ENCODE measurements around the gene ESF1.

GRCh38 chr20:13817342-13817741 is 32.6 kb upstream of the ESF1 start:
- TF ChIP-seq, protein P1, sequence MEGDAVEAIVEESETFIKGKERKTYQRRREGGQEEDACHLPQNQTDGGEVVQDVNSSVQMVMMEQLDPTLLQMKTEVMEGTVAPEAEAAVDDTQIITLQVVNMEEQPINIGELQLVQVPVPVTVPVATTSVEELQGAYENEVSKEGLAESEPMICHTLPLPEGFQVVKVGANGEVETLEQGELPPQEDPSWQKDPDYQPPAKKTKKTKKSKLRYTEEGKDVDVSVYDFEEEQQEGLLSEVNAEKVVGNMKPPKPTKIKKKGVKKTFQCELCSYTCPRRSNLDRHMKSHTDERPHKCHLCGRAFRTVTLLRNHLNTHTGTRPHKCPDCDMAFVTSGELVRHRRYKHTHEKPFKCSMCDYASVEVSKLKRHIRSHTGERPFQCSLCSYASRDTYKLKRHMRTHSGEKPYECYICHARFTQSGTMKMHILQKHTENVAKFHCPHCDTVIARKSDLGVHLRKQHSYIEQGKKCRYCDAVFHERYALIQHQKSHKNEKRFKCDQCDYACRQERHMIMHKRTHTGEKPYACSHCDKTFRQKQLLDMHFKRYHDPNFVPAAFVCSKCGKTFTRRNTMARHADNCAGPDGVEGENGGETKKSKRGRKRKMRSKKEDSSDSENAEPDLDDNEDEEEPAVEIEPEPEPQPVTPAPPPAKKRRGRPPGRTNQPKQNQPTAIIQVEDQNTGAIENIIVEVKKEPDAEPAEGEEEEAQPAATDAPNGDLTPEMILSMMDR (tag by site-specific recombination; IDR thresholded peaks at IDR 0.05), result no peak
- no peak for TF ChIP-seq KLF10 (tag by site-specific recombination; IDR thresholded peaks at IDR 0.05)
- TF ChIP-seq ZNF670 (tag by site-specific recombination; IDR thresholded peaks at IDR 0.05; ENCODE audit: low read depth), result no peak
- TF ChIP-seq TCF7L2 (IDR thresholded peaks at IDR 0.05; ENCODE audit: borderline replicate concordance, low read depth, low read length), result no peak
- TF ChIP-seq PRDM2 (tag by site-specific recombination; IDR thresholded peaks at IDR 0.05; ENCODE audit: borderline replicate concordance), result no peak
- no peak for TF ChIP-seq ZNF830 (tag by site-specific recombination; IDR thresholded peaks at IDR 0.05; ENCODE audit: low read depth)
- TF ChIP-seq ZBTB7A (tag by site-specific recombination; IDR thresholded peaks at IDR 0.05; ENCODE audit: low read depth), result no peak
- TF ChIP-seq ZSCAN18 (tag by site-specific recombination; IDR thresholded peaks at IDR 0.05), result no peak
- TF ChIP-seq, protein P2, sequence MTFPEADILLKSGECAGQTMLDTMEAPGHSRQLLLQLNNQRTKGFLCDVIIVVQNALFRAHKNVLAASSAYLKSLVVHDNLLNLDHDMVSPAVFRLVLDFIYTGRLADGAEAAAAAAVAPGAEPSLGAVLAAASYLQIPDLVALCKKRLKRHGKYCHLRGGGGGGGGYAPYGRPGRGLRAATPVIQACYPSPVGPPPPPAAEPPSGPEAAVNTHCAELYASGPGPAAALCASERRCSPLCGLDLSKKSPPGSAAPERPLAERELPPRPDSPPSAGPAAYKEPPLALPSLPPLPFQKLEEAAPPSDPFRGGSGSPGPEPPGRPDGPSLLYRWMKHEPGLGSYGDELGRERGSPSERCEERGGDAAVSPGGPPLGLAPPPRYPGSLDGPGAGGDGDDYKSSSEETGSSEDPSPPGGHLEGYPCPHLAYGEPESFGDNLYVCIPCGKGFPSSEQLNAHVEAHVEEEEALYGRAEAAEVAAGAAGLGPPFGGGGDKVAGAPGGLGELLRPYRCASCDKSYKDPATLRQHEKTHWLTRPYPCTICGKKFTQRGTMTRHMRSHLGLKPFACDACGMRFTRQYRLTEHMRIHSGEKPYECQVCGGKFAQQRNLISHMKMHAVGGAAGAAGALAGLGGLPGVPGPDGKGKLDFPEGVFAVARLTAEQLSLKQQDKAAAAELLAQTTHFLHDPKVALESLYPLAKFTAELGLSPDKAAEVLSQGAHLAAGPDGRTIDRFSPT (tag by site-specific recombination; IDR thresholded peaks at IDR 0.05), result no peak
